Thyroid gland (tissue), 4 donors: ENCODE data around the gene RAD1. TPM values are rescaled to one million over a fixed set of nuclear protein-coding genes. Genes with fewer than 3 reads are reported as not detected.

Experiments
- DNase-seq, 2 donors: peaks; one replicate each; pipeline ENCODE4 v3.0.0-alpha.2; 2019
- H3K27ac ChIP-seq, 3 donors: fragments of 200-600 bp; sonication (generic); 1 replicate in 2 of 3; 2 replicates in 1 of 3; pipeline ENCODE4 v1.5.1; 2016 to 2019; ENCODE audit warnings: mild to moderate bottlenecking in 1 of 3, moderate library complexity in 1 of 3
- H3K27me3 ChIP-seq: fragments of 200-600 bp; sonication (generic); one replicate; pipeline ENCODE4 v1.5.1; 2019
- H3K36me3 ChIP-seq, 2 donors: fragments of 200-600 bp; sonication (generic); one replicate each; pipeline ENCODE4 v1.5.1; 2016 to 2019
- H3K4me1 ChIP-seq, 2 donors: fragments of 200-600 bp; sonication (generic); one replicate each; pipeline ENCODE4 v1.5.1; 2017 to 2019
- H3K4me3 ChIP-seq, 3 donors: fragments of 200-600 bp; sonication (generic); replicated peaks in 1 of 3; 1 replicate in 2 of 3; 2 replicates in 1 of 3; pipeline ENCODE4 v1.5.1; 2016; ENCODE audit warnings: mild to moderate bottlenecking in 1 of 3
- H3K9me3 ChIP-seq: fragments of 200-600 bp; sonication (generic); one replicate; pipeline ENCODE4 v1.5.1; 2017
- POLR2A ChIP-seq, 2 donors: fragments of 450-650 bp; IDR thresholded peaks; one replicate each; pipeline ENCODE4 v1.6.1; 2017; ENCODE audit warnings: antibody characterized with exemption in 2 of 2, mild to moderate bottlenecking in 2 of 2, moderate library complexity in 1 of 2
- WGBS, 2 donors: methylation state at CpG; one replicate each; pipeline ENCODE4 v1.1.5; 2017; 5-methylcytosine and 5-hydroxymethylcytosine counted together
- intact Hi-C: fragments of 100-400 bp; cut with DNase I; formaldehyde crosslinking; loops from one replicate; pipeline ENCODE4 v1.15.1; 2023
- total RNA-seq, 4 donors: library from RNA; depleted of rRNA; stranded (reverse); fragments of >200 nt; gene quantifications; one replicate each; pipeline ENCODE4 v1.2.3, GENCODE V29; 2016
- TF ChIP-seq, protein P1 (sequence below), 6 experiments: fragments of 200-600 bp in 3 of 6; fragments of 450-650 bp in 3 of 6; sonication (generic) in 3 of 6; IDR thresholded peaks; one replicate each; pipeline ENCODE4 v1.5.1; 2016 to 2019; ENCODE audit warnings: antibody characterized with exemption in 6 of 6, mild to moderate bottlenecking in 2 of 6, inconsistent platforms in 1 of 6, moderate library complexity in 1 of 6

RAD1 gene
- total RNA-seq, 4 donors from 2014 or later: 31.1 to 40.7 (median 37.5) TPM

GRCh38 chr5:34857161-34857560 lies 58.1 kb downstream of the RAD1 start:
- H3K4me1 ChIP-seq: no peaks in the 10 kb centered on the region
- no peaks in the 10 kb centered on the region for H3K9me3 ChIP-seq
- TF ChIP-seq, protein P1, sequence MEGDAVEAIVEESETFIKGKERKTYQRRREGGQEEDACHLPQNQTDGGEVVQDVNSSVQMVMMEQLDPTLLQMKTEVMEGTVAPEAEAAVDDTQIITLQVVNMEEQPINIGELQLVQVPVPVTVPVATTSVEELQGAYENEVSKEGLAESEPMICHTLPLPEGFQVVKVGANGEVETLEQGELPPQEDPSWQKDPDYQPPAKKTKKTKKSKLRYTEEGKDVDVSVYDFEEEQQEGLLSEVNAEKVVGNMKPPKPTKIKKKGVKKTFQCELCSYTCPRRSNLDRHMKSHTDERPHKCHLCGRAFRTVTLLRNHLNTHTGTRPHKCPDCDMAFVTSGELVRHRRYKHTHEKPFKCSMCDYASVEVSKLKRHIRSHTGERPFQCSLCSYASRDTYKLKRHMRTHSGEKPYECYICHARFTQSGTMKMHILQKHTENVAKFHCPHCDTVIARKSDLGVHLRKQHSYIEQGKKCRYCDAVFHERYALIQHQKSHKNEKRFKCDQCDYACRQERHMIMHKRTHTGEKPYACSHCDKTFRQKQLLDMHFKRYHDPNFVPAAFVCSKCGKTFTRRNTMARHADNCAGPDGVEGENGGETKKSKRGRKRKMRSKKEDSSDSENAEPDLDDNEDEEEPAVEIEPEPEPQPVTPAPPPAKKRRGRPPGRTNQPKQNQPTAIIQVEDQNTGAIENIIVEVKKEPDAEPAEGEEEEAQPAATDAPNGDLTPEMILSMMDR (IDR thresholded peaks at IDR 0.05): no peak
- no peak for TF ChIP-seq POLR2A (IDR thresholded peaks at IDR 0.05)
- no peaks in the 10 kb centered on the region for H3K36me3 ChIP-seq
- H3K4me3 ChIP-seq: no peak overlapping the region
- no peak for DNase-seq
- WGBS, 2 donors: 77 to 83% methylated on average over 3 of the region's 3 CpGs
- no peak overlapping the region for H3K27ac ChIP-seq
- H3K27me3 ChIP-seq: no peaks in the 10 kb centered on the region
- intact Hi-C loops: no loop called here

Other genes with a start within 250 kb of the RAD1 start
- 1 to 10 TPM in 1 of 4 donors, under 1 TPM in 3; 0.45 to 7.1 (median 0.75) TPM for gene TTC23L, start 76.3 kb downstream of the RAD1 start, total RNA-seq
- 10 to 100 TPM; 16.2 to 24.5 (median 20.8) TPM for gene BRIX1, start 207 bp upstream of the RAD1 start, total RNA-seq
- gene DNAJC21, start 14.1 kb upstream of the RAD1 start, total RNA-seq: 10 to 100 TPM; 33.5 to 68.1 (median 48.4) TPM
- not detected for gene AGXT2, start 132.4 kb upstream of the RAD1 start, total RNA-seq